Body of pancreas (tissue), 4 donors: Measurements from ENCODE around the gene TDRD9.

Experiments
- POLR2A ChIP-seq, 3 donors: fragments of 450-650 bp; IDR thresholded peaks; one replicate each; pipeline ENCODE4 v1.6.1; 2016; ENCODE audit warnings: antibody characterized with exemption in 3 of 3, mild to moderate bottlenecking in 2 of 3
- TF ChIP-seq, protein P1 (sequence below), 7 experiments: fragments of 450-650 bp in 4 of 7; fragments of 200-600 bp in 3 of 7; sonication (generic) in 3 of 7; IDR thresholded peaks; one replicate each; pipeline ENCODE4 v1.5.1; 2016 to 2019; ENCODE audit warnings: antibody characterized with exemption in 7 of 7

DNA sequence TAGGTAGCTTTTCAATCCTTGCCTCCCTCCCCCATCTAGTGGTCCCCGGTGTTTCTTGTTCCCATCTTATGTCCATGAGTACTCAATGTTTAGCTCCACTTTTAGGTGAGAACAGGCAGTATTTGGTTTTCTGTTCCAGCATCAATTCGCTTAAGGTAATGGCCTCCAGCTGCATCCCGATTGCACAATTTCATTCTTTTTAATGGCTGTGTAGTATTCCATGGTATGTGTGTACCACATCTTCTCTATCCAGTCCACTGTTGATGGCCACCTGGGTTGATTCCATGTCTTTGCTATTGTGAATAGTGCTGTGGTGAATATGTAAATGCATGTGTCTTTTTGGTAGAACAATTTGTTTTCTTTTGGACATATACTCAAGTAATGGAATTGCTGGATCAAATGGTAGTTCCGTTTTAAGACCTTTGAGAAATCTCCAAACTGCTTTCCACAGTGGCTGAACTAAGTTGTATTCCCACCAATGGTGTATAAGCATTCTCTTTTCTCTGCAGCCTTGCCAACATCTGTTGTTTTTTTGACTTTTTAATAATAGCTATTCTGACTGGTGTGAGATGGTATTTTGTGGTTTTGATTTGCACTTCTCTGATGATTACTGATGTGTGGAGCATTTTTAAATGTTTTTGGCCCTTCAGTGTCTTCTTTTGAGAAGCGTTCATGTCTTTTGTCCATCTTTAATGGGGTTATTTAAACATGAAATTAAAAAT lies 123.0 kb downstream of the TDRD9 start:
- TF ChIP-seq, protein P1, sequence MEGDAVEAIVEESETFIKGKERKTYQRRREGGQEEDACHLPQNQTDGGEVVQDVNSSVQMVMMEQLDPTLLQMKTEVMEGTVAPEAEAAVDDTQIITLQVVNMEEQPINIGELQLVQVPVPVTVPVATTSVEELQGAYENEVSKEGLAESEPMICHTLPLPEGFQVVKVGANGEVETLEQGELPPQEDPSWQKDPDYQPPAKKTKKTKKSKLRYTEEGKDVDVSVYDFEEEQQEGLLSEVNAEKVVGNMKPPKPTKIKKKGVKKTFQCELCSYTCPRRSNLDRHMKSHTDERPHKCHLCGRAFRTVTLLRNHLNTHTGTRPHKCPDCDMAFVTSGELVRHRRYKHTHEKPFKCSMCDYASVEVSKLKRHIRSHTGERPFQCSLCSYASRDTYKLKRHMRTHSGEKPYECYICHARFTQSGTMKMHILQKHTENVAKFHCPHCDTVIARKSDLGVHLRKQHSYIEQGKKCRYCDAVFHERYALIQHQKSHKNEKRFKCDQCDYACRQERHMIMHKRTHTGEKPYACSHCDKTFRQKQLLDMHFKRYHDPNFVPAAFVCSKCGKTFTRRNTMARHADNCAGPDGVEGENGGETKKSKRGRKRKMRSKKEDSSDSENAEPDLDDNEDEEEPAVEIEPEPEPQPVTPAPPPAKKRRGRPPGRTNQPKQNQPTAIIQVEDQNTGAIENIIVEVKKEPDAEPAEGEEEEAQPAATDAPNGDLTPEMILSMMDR (IDR thresholded peaks at IDR 0.05), result no peak
- no peak for TF ChIP-seq POLR2A (IDR thresholded peaks at IDR 0.05)
